HG02852 (cell line): Measurements from ENCODE around the gene VWA8.
"Not testable (repeated sequence)": the region's sequence is repeated elsewhere in the genome, so short reads cannot be mapped to it uniquely, and the experiment has no call there.

ENCODE experiments used
- ATAC-seq: cut with Tn5 transposase; IDR thresholded peaks from one replicate; pipeline ENCODE4 v1.9.1; 2021; ENCODE audit warnings: mild to moderate bottlenecking, moderate library complexity; ENCODE audit not compliant: unreplicated experiment

VWA8 gene

DNA sequence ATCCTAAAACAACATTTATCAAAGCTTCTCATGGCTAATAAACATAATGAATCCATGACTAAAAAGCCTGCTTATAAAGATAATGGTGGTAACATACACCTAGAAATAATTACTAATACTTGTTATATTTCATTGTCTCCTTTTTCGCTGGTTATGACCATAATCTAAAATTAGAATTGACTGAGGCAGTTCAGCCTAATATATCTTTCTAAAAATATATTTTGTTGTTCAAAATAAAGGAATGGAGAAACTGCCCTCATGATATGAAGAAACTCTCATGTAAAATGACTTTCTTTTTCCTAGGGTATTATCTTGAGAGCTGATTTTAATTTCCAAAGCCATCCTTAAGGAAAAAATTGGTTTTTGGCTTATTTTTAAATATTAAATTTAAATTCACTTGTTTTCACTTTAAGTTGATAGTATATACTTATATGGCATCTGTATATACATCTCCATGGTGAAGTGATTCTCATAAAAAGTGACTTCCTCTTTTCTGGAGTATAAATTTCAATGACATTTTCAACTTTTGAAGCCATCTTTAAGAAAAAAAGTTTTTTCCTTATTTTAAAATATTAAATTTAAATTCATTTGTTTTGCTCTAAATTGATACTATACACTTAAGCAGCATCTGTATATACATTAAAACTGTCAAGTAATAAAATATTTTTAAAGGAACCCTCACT is 204.6 kb downstream of the VWA8 start:
- no peak for ATAC-seq

DNA sequence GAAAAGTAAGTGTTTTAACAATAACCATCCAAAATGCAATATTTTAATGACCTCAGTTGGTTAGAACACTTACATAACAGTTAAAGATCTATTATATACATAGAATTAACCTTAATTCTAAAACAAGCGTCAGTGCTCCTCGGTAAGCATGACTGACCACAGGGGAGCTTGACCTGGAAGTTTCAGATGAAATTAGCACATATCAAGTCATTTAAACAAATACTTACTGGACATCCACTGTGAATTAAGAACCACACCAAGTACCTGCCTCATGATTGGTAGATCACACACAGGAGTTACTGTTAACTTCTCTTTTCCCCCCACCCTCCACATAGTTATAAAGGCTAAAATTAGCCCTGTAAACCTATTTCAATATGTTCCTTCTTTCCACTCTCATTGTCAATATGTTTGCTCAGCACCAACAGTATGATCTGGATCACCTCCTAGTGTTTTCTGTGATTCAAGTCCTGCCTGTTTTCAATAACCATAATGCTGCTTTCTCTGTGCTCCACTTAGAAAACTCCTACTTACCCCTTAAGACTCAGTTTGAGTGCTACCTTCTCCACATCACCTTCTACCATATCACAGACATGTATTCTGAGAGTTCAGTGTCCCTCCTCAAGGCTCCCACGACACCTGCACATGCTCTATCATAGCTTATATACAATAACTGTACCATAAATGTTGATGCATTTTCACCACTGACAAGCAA is 209.0 kb downstream of the VWA8 start:
- ATAC-seq: no peak

DNA sequence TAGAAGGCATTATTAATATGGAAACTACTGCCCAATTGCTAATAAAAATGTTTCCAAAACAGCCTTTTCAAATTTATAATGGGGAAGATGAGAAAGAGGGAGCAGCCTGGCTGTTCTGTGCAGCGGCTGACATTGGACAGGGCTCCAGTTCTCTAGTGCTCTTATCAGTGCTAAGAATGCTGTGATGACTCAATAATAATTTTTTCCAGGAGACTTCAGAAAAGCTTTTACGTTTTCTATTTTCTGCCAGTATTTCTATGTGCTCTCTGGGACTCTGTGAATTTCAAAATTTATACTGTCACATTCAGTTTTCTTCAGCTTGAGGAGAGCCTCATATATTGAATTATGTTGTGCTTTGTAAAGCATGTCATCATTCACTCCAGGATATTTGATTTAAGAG is 209.6 kb downstream of the VWA8 start:
- ATAC-seq: no peak

DNA sequence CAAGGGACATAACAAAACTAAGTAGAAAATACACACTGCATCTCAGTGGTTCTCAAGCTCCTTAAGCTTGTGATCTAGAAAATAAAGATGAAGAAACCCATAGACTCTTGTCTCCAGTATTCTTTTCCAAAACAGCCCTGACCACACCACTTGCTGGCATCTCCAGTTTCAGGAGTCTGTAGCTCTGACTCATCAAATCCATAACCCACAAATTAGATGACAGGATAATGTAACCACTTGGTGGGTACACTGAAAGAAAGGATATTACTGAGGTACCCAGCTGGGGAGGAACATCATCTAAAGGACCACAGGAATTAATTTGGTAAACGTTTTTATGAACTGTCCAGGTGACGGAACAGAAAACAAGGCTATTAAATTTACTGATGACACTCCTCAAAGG is 214.7 kb downstream of the VWA8 start:
- ATAC-seq: no peak

DNA sequence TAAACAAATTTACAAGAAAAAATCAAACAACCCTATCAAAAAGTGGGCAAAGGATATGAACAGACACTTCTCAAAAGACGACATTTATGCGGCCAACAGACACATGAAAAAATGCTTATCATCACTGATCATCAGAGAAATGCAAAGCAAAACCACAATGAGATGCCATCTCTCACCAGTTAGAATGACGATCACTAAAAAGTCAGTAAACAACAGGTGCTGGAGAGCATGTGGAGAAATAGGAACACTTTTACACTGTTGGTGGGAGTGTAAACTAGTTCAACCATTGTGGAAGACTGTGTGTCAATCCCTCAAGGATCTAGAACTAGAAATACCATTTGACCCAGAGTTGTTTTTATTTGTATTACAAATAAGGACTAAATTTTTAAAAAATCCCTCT is 215.4 kb downstream of the VWA8 start:
- not testable (repeated sequence) for ATAC-seq

DNA sequence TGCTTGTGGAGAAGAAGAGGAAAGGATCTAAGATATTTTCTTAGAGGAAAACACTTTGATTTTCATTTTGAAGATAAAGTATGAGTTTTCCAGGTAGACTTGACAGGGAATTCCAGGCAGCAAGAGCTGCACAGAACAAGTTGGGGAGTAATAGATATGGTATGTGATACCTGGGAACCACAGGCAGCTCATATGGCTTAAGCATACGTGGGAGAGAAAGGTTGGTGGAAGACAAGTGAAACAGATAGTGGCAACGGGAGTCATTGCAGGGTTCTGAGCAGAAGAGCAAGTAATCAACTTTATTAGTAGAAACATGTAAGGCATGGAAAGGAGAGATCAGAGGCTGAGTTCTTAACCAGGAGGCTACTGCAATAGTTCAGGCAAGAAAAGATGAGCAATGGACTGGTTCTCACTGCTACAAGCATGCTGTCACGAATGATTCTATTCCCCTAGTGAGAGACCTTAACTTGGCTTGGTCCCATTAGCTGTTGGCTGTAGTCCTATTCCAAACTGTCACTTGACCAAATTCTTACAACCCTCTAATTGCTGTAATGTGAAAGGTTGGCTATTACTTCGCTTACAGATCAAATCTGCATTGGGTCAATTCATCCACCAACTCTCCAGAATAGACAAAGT is 217.9 kb downstream of the VWA8 start:
- no peak for ATAC-seq

DNA sequence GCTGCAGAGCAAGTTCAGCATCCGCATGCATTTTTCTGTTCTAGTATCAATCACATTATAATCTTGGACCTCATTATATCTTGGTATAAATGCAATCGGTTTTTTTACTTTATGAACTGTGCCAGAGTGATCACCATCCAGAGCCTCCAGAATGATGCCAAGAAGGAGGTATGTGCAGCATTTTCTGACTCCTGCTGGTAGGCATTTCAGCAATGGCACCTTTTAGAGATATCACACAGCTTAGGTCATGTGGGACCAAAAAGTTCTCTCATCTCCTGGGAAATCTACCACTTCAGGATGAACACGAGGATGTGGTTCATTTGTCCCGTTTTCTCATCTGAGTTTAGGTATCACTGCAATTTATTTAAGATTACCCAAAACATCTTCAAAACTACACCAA is 220.4 kb downstream of the VWA8 start:
- no peak for ATAC-seq

DNA sequence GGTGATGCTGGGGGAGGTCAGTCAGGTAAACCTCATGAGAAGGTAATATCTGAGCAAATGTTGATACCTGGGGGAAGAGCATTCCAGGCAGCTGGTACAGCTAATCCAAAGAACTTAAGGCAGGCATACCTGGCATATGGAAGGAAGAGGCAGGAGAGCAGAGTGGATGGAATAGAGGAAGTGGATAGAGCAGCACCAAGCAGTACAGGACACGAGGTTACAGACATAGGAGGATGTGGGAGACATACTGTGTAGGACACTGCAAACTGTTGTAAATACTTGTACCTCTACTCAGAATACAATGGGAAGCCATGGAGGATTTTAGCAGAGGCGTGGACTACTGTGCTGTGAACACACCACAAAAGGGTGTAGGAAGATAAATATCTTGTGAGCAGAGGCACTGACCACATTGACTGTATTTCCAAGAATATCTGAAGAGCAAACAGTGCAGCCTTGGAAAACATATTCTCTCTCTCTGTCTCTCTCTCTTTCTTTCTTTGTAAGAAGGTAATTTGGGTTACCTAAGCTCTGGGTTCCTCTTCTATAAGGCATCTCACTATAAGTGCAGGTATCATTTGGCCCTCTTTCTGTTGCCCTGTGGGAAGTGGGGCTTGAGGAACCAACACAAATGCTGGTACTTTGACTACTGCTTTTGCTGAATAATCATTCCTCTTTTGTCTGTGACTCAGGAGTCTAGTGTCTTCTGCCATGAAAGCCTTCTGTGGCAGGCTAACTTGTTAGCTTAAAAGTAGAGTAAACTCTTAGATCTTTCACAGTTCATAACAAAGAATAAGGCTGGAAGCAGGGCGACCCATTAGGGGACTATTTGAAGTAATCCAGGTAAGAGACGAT is 238.0 kb downstream of the VWA8 start:
- ATAC-seq: no peak

DNA sequence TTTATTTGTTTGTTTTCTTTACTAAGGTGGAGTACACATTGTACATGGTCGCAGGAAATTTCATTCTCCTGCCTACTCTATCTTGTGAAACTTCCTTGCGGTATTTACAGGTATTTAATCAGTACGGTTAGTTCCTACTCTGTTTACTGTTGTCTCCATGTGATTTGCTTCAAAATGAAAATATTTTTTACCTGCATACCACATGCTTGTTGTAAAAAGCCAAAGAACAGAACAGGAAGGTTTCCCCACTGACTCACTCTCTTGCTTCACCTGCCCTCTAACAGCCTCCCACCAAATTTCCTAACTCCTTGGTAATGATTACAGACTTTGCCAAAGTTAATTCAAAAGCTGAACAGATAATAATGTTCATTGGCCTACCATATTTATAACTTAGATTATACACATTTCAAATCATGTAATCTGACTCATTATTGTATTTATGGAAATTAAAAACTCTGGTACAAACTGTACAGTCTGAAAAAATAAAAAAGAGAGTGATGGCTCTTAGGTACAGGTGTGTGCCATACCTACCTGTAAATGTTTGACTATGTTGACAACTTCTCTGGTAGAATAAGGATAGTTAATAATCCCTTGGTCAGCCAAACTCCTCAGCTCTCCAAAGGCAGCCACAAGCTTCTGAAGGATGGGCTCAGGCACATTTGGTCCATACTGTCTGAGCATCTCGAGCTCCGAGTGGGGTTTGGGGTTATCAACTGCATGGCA is 239.9 kb downstream of the VWA8 start:
- ATAC-seq: no peak

DNA sequence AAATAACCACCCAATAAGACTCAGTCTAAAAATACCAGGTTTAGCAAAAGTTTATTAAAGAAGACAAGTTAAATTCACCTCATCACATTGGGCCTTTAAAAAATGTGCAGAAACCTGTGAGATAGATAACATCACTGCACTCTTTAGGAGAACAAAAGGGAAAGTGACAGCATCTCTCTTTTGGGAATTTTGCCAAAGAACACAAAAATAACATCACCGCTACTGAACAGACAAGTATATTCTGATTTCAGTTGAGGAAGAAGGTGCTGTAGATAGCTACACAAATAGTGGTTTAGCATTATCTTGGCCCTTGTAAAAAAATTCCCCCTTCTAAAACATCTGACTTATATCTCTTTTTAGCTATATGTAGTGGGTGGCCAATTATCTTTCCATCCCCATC is 244.7 kb downstream of the VWA8 start:
- ATAC-seq: no peak

DNA sequence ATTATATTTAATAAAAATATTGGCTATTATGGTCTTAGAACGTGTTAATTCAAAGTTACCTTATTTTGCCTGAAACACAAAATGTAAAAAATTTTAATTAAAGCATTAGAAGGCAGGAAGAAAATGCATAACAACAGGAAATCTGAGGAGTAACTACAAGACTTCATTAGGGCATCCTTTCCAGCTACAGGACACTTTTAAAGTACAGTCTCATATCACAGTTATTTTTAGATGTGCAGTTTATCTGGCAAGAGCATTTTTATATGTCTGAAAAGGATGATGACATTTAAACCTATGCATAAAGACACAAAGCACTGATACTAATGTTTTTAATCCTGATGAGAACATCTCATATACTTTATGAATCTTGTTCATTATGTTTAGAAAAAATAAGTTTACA is 247.5 kb downstream of the VWA8 start:
- ATAC-seq: no peak

DNA sequence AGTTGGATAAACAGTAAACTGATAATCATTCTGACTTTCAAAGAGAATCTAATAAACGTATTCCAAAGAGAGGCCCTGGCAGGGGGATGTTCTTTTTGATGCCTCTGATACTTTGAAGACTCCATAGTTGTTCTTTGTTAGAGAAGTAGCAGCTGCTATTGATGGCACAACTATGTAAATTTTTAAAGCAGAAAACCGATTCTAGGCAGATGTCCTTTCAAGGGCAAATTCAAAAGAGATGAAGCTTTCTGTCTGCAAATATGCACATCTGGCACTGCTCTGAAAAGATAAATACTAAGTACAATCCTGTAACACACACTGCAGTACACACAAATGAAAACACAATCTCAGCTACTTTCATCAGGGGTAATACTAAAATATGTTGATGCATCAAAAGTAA is 250.1 kb downstream of the VWA8 start:
- ATAC-seq: no peak

DNA sequence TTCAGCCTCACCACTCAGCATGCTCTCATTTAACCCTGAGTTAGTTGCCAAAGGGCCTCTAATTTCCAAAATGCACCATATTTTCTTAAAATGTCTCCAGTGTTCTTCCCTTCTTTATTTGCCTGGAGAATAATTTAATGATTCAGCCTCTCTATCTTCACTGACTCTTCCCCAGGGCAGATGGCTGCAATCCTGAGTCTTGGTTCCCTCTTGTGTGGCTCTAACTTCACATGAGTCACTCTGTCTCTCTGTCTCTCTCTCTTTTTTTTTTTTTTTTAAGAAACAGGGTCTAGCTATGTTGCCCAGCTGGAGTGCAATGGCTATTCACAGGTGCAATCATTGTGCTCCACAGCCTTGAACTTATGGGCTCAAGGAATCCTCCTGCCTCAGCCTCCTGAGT is 251.4 kb downstream of the VWA8 start:
- ATAC-seq: no peak

DNA sequence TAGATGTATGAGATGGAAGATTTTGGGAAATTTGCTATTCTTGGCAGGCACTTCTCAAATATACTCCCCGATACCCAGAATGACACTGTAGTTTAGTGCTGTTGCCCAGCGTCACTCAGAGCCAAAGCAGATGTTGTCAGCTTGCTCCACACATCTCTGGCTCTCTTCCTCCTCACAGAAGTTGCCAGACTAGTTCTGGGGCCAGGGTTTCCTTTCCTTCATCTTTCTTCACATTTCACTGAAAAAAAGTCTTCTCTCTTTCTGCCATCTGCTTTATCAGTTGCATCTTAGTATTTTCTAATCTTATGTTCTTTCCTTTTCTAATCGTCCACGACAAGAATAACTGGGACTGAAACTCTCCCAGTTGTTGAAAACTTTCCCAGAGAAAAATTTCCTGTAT is 252.2 kb downstream of the VWA8 start:
- no peak for ATAC-seq

DNA sequence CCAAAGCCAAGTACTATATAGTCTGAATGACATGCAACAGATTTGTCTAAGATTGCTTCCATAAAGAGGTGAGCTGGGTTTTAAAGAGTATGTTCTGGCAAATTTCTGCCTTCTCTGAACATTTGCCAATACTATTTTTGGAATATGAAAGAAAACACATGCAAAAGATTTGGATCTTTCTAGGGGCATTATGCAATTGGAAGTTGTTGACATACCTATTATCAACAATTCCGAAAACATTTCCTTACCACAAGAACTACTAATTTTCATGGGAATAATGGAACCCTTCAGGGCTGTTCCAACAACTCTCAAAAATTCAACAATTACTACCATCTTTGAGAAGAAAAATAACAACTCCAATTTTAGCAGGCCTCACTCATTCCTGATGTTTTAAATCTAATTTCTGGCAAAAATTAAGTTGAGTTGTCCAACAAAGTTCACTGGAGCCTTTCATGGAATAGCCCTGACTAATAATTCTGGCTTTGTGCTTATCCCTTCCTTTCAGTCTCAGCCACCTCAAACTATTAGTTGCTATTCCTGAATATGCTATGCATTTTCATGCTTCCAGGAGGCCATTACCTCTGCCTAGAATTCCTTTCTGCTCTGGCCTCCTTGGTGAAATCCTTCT is 253.6 kb downstream of the VWA8 start:
- ATAC-seq: no peak

DNA sequence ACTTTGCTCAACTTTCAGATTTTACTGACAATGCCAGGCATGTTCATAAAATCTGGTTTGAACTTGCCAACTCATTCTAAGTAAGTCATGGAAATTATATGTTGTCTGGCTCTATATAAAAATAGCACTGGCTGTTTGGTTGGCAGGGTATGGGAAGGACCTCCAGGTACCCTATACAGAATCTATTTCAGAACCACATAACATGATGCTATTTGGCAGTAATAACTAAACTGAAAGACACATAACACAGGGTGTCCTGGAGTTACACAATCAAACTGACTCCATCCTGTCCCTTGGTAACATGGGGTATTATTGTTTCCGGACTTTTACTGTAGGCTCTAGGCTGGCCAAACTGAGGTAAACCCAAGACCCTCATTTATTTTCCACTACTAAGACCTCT is 254.8 kb downstream of the VWA8 start:
- no peak for ATAC-seq

DNA sequence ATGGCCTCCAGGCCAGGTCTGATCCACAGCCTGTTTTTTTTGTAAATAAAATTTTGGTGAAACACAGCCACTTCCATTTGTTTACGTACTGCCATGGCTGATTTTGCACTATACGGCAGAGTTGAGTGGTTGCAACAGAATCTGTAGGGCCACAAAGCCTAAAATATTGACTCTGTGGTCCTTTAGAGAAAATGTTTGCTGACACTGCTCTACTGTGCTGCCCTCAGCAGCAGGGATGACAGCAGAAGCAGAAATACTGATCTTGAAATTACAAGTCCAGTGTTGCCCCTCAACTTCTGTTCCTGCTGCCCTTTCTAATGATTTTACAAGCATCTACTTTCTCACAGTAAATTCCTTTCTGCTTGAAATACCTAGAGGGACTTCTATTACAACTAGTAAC is 258.4 kb downstream of the VWA8 start:
- no peak for ATAC-seq

DNA sequence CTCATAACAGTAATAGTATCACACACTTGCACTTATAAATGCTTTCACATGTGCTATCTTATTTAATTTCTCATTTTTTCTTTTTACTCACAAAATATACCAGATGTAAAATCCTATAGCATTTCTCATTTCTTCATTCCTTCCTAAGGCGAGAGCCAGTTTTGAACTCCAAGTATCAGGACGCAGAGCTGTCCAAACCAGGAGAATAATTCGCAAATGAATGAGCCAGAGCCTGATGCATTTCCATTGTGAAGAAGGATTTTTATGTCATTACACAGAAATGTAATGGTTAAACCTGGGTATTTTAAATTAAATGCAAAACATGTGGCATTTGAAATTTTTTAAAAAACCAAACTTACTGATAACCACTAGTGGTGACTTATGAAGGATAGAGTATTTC is 259.2 kb downstream of the VWA8 start:
- no peak for ATAC-seq

DNA sequence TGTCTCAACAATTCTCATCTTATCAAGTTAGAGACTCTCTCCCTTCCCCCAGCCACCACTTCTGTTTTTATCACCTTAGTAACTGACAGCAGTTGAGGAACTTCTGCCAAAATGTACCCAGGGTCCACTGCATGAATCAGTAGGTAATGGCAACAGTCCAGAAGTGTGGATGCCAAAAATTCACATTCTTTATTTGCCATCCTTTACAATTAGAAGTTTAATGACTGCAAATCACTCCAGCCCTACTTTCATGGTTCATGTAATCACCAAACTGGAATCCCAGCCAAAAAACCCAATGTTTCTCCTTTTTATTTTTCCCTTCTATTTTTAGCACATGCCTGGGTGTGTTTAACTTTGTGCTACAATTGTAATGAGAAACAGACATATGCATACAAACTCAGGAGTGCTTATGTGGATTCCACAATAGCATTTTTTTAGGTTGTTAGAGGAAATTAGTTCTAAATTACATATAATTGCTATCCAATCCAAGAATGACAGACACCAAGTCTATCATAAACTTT is 260.1 kb downstream of the VWA8 start:
- ATAC-seq: no peak

DNA sequence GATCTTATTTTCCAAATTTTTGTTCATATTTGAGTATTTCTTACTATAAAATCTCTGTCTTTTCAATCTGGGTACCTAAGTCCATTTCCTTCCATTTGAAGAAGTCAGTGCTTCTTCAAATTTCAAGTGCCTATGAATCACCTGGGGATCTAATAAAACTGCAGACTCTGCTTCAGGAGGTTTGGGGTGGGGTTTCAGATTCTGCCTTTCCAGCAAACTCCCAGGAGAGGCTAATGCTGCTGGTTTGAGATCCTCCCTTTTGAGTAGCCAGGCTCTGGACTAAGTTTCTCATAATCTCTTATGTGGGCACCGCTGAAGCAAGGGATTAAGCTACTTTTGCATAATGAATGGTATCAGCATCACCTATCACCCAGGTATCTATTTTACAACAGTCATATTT is 261.1 kb downstream of the VWA8 start:
- no peak for ATAC-seq
